ENCODE results near the gene HAPLN3. TPM values are rescaled to one million over a fixed set of nuclear protein-coding genes. Genes with fewer than 3 reads are reported as not detected.

The HAPLN3 gene
- total RNA-seq, 6 experiments from 2014 or later, result 7.8 to 17.1 (median 16.5) TPM

DNA sequence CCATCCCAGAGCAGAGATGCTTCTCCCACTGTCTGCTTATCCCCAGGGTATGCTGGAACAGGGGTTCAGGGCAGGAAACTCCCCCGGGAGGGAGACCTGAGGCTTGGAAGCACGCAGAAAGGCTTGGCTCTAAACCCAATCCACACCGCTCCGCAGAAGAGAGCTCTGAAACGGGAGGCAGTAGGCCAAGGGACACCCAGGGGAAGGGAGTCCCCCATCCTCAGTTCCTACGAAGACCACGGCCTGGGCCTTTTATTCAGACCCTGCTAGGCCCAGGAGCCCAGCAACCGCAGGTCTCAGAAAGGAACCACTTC is 1.8 kb upstream of the HAPLN3 start:
- DNase-seq, result no peak
- no peak overlapping the region for H3K27ac Mint-ChIP-seq
- H3K27me3 Mint-ChIP-seq (ENCODE audit: insufficient read depth), result peaks cover 17% of the 10 kb centered on the region
- peaks cover 23% of the 10 kb centered on the region for H3K36me3 Mint-ChIP-seq (ENCODE audit: low read depth)
- H3K9me3 Mint-ChIP-seq, result no peaks in the 10 kb centered on the region
- H3K4me3 Mint-ChIP-seq, result no peak overlapping the region
- H3K4me1 Mint-ChIP-seq (ENCODE audit: low read depth), result peaks cover 43% of the 10 kb centered on the region
- TF ChIP-seq, protein P1, sequence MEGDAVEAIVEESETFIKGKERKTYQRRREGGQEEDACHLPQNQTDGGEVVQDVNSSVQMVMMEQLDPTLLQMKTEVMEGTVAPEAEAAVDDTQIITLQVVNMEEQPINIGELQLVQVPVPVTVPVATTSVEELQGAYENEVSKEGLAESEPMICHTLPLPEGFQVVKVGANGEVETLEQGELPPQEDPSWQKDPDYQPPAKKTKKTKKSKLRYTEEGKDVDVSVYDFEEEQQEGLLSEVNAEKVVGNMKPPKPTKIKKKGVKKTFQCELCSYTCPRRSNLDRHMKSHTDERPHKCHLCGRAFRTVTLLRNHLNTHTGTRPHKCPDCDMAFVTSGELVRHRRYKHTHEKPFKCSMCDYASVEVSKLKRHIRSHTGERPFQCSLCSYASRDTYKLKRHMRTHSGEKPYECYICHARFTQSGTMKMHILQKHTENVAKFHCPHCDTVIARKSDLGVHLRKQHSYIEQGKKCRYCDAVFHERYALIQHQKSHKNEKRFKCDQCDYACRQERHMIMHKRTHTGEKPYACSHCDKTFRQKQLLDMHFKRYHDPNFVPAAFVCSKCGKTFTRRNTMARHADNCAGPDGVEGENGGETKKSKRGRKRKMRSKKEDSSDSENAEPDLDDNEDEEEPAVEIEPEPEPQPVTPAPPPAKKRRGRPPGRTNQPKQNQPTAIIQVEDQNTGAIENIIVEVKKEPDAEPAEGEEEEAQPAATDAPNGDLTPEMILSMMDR (IDR thresholded peaks at IDR 0.05), result no peak

DNA sequence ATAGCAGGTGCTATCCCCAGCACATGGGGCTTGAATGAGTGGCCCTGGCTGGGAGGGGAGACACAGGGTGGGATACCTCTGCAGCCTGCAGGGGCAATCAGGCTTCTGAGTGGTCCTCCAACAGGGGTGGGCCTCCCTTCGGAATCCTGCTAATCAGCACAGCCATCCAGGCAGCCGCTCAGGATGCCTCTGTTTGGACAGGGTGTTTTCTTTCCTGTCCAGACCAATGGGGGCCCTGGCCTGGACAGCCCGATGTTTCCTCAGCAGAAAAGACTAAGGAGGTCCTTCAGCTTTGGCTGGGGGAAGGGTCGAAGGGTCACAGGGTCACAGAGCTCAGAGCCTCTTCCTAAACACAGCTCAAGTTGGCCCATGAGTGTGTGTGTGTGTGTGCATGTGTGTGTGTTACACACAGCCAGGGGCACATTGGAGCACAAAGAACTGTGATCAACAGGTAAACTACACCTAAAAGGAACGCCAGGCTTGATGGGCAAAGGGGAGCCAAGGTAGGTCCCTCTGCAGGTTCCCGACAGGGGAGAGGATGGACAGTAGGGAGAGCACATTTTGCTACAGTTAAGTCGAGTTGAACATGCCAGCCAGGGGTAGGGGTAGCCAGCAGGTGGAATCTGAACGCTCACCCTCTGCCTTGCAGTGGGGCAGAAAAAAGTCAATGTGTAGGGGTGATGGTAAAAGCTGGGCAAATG is 1.1 kb upstream of the HAPLN3 start:
- H3K4me3 Mint-ChIP-seq, result no peak overlapping the region
- no peaks in the 10 kb centered on the region for H3K9me3 Mint-ChIP-seq
- TF ChIP-seq, protein P1 (IDR thresholded peaks at IDR 0.05), result no peak
- peak overlapping the region; percentile 40; the same call in 1 of the 2 replicates for H3K27ac Mint-ChIP-seq
- peaks cover 17% of the 10 kb centered on the region for H3K36me3 Mint-ChIP-seq (ENCODE audit: low read depth)
- no peak for DNase-seq
- peaks cover 37% of the 10 kb centered on the region for H3K4me1 Mint-ChIP-seq (ENCODE audit: low read depth)
- H3K27me3 Mint-ChIP-seq (ENCODE audit: insufficient read depth), result peaks cover 17% of the 10 kb centered on the region

GRCh38 chr15:88894348-88894818 is 961 bp downstream of the HAPLN3 start:
- Mint-ChIP-seq H3K27ac (no peak overlapping the region), H3K9me3 (no peaks in the 10 kb centered on the region), H3K4me1 (ENCODE audit: low read depth) (peaks cover 40% of the 10 kb centered on the region), H3K27me3 (ENCODE audit: insufficient read depth) (peaks cover 17% of the 10 kb centered on the region), H3K4me3 (peak overlapping the region; percentile 50; the same call in 1 of the 2 replicates), H3K36me3 (ENCODE audit: low read depth) (peaks cover 6% of the 10 kb centered on the region; the same call in 1 of the 2 replicates)
- TF ChIP-seq, protein P1 (IDR thresholded peaks at IDR 0.05), result peak; percentile 77
- DNase-seq, result no peak

- Mint-ChIP-seq H3K4me1 (ENCODE audit: low read depth) (peaks cover 26% of the 10 kb centered on the region), H3K27ac (no peak overlapping the region), H3K9me3 (no peaks in the 10 kb centered on the region), H3K36me3 (ENCODE audit: low read depth) (no peaks in the 10 kb centered on the region; the same call in 1 of the 2 replicates), H3K4me3 (no peak overlapping the region), H3K27me3 (ENCODE audit: insufficient read depth) (peaks cover 7% of the 10 kb centered on the region; the same call in 1 of the 2 replicates)
- TF ChIP-seq, protein P1 (IDR thresholded peaks at IDR 0.05), result no peak
- no peak for DNase-seq
Observed at GRCh38 chr15:88891540-88892254, 3.6 kb downstream of the HAPLN3 start.

DNA sequence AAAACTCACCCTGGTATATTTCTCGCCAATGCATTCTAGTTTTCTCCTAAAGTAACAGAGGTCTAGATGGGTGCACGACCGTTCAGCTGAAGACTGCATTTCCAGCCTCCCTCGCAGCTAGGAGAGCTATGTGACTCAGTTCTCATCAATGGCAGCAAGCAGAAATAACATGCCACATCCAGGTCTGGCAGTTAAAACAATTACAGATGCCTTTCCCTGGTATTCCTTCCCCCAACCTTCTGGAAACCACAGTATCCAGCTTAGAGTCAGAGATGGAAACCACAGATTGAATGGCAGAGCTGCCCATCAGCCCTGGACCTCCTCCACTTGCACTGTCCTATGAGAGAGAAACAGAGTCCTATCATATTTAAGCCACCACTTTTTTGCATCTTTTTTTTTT is 4.8 kb downstream of the HAPLN3 start:
- no peaks in the 10 kb centered on the region for H3K9me3 Mint-ChIP-seq
- peak; percentile 69 for DNase-seq
- H3K4me1 Mint-ChIP-seq (ENCODE audit: low read depth), result peaks cover 18% of the 10 kb centered on the region
- TF ChIP-seq, protein P1 (IDR thresholded peaks at IDR 0.05), result no peak
- H3K4me3 Mint-ChIP-seq, result peak overlapping the region; percentile 12; the same call in 1 of the 2 replicates
- H3K27me3 Mint-ChIP-seq (ENCODE audit: insufficient read depth), result 0 out of 2 replicates have a peak, but pooled peaks cover 4% of the 10 kb centered on the region
- no peaks in the 10 kb centered on the region; the same call in 1 of the 2 replicates for H3K36me3 Mint-ChIP-seq (ENCODE audit: low read depth)
- H3K27ac Mint-ChIP-seq, result peak overlapping the region; percentile 22; the same call in 1 of the 2 replicates

Measured in HFFc6 (cell line).